GM12878 (cell line): ENCODE measurements around the gene MRGPRF. TPM values are rescaled to one million over a fixed set of nuclear protein-coding genes. Genes with fewer than 3 reads are reported as not detected.

Source experiments
- ATAC-seq: fragments of 200-7000 bp; cut with Tn5 transposase; 3 replicates; pipeline ENCODE4 v1.9.1; 2020; ENCODE audit warnings: mild to moderate bottlenecking, moderate library complexity
- BruUV-seq: library from RNA; stranded (reverse); fragments of 400-500 nt; replicated peaks from 2 replicates; lab custom pipeline; 2021; lab: Mats Ljungman, UMichigan
- CTCF ChIA-PET: fragments of 300-600 bp; sonication (Branson Sonifier 250); formaldehyde crosslinking; extraction: SDS; loops from one replicate; lab custom pipeline; 2021; ENCODE audit warnings: inconsistent platforms; lab: Yijun Ruan, JAX
- POLR2A ChIA-PET: fragments of 350-600 bp; formaldehyde crosslinking; extraction: SDS; loops from one replicate; lab custom pipeline; 2021; ENCODE audit warnings: inconsistent platforms; lab: Charles Lee
- RAD21 ChIA-PET: fragments of 300-600 bp; sonication (Branson Sonifier 250); formaldehyde crosslinking; loops from one replicate; lab custom pipeline; 2023; ENCODE audit warnings: antibody characterized with exemption; ENCODE audit not compliant: unreplicated experiment; lab: Charles Lee
- SMC1A ChIA-PET: fragments of 300-600 bp; sonication (Branson Sonifier 250); formaldehyde crosslinking; loops from one replicate; lab custom pipeline; 2023; ENCODE audit not compliant: unreplicated experiment, uncharacterized antibody; lab: Charles Lee
- DNase-seq: peaks from one replicate; pipeline ENCODE4 v3.0.0-alpha.2; 2011; ENCODE audit warnings: low read depth, low spot score
- FAIRE-seq: peaks from 3 replicates; lab custom pipeline; 2011; peaks lifted over from hg19 to GRCh38; lab: Jason Lieb, UNC
- H2AFZ ChIP-seq: 2 replicates; pipeline ENCODE4 v1.6.0; 2011; ENCODE audit warnings: low read depth, low read length, control low read depth; ENCODE audit not compliant: control insufficient read depth
- H3K27ac ChIP-seq: 2 replicates; pipeline ENCODE4 v1.5.1; 2011; ENCODE audit warnings: control low read depth; ENCODE audit not compliant: control insufficient read depth, insufficient read depth
- H3K27me3 ChIP-seq, 2 experiments: replicated peaks in 1 of 2; 2 replicates each; pipeline versions ENCODE4 v1.6.0 to v1.6.1; 2011; ENCODE audit warnings: low read length in 1 of 2; ENCODE audit not compliant: control insufficient read depth in 2 of 2, insufficient read depth in 2 of 2
- H3K36me3 ChIP-seq, 2 experiments: 2 replicates each; pipeline ENCODE4 v1.5.1; 2011; ENCODE audit warnings: low read length in 1 of 2; ENCODE audit not compliant: control insufficient read depth in 2 of 2, insufficient read depth in 2 of 2
- H3K4me1 ChIP-seq: 2 replicates; pipeline ENCODE4 v1.6.1; 2011; ENCODE audit warnings: mild to moderate bottlenecking, low read length, moderate library complexity, mixed read lengths; ENCODE audit not compliant: control insufficient read depth, insufficient read depth
- H3K4me2 ChIP-seq: 2 replicates; pipeline ENCODE4 v1.6.0; 2011; ENCODE audit warnings: control low read depth; ENCODE audit not compliant: control insufficient read depth, insufficient read depth
- H3K4me3 ChIP-seq: fragments of 200-600 bp; sonication (generic); 2 replicates; pipeline ENCODE4 v1.5.1; 2016
- H3K79me2 ChIP-seq: 2 replicates; pipeline ENCODE4 v1.6.0; 2011; ENCODE audit warnings: low read length; ENCODE audit not compliant: control insufficient read depth, insufficient read depth
- H3K9ac ChIP-seq: 2 replicates; pipeline ENCODE4 v1.8.0; 2011; ENCODE audit warnings: low read length, control low read depth, mixed read lengths; ENCODE audit not compliant: control insufficient read depth, insufficient read depth
- H3K9me3 ChIP-seq: replicated peaks from 3 replicates; pipeline ENCODE4 v1.5.1; 2011; ENCODE audit warnings: mild to moderate bottlenecking, low read length; ENCODE audit not compliant: control insufficient read depth, insufficient read depth
- H4K20me1 ChIP-seq: 2 replicates; pipeline ENCODE4 v1.6.0; 2011; ENCODE audit not compliant: control insufficient read depth, insufficient read depth
- EZH2 ChIP-seq: IDR thresholded peaks from 2 replicates; pipeline ENCODE4 v1.6.1; 2012; ENCODE audit warnings: low read depth, mild to moderate bottlenecking, control low read depth, inconsistent platforms, low read length, borderline replicate concordance; ENCODE audit not compliant: control insufficient read depth
- MEF2B ChIP-seq: fragments of 450-650 bp; IDR thresholded peaks from 2 replicates; pipeline ENCODE4 v1.6.1; 2018; ENCODE audit warnings: mild to moderate bottlenecking, moderate library complexity; ENCODE audit not compliant: partially characterized antibody, poor library complexity, severe bottlenecking
- POLR2AphosphoS2 ChIP-seq: IDR thresholded peaks from 2 replicates; pipeline ENCODE4 v1.6.1; 2011; ENCODE audit warnings: low read depth, mild to moderate bottlenecking, low read length, improper control_type of control experiment, moderate library complexity
- RAD21 ChIP-seq: IDR thresholded peaks from 2 replicates; pipeline ENCODE4 v1.6.1; 2011; ENCODE audit warnings: mild to moderate bottlenecking, low read depth, low read length, moderate library complexity; ENCODE audit not compliant: insufficient read depth
- YBX1 ChIP-seq: fragments of 450-650 bp; IDR thresholded peaks from 2 replicates; pipeline ENCODE4 v1.6.1; 2016; ENCODE audit warnings: antibody characterized with exemption
- WGBS: methylation state at CpG from one replicate; pipeline ENCODE4 v1.1.6; 2016; ENCODE audit warnings: low lambda C conversion rate; ENCODE audit not compliant: insufficient replicate concordance, insufficient coverage; ENCODE audit errors: missing lambda C conversion rate; 5-methylcytosine and 5-hydroxymethylcytosine counted together
- in situ Hi-C: fragments of 300-500 bp; cut with MboI; formaldehyde crosslinking; loops from 9 replicates; pipeline ENCODE4 v1.14.3; 2018; ENCODE audit warnings: mixed read lengths
- intact Hi-C: fragments of 100-400 bp; cut with micrococcal nuclease; formaldehyde crosslinking; loops from one replicate; pipeline ENCODE4 v1.14.2; 2022; ENCODE audit not compliant: unreplicated experiment
- polyA plus RNA-seq, 11 experiments: library from polyadenylated mRNA; depleted of rRNA in 4 of 11; unstranded in 6 of 11; stranded (reverse) in 5 of 11; fragments of >200 nt; fragmentation: Nextera tagmentation in 4 of 11; fragmentation: Illumina TruSeq in 1 of 11; extraction: Ambion mirVana in 4 of 11; extraction: Trizol in 1 of 11; gene quantifications; 1 replicate in 1 of 11; 2 replicates in 10 of 11; pipeline versions ENCODE4 v1.2.1 to v1.2.3, GENCODE V29; 2011 to 2016; ENCODE audit warnings: inconsistent platforms in 2 of 11, missing spikeins in 2 of 11, low read depth in 1 of 11
- total RNA-seq, 4 experiments: library from RNA; depleted of rRNA in 3 of 4; stranded (reverse); fragments of >200 nt in 3 of 4; fragmentation: Illumina TruSeq in 1 of 4; extraction: Trizol in 1 of 4; gene quantifications; 2 replicates each; pipeline versions ENCODE4 v1.2.1 to v1.2.3, GENCODE V29; 2013 to 2021
- TF ChIP-seq, protein P1 (sequence below): IDR thresholded peaks from 2 replicates; pipeline ENCODE4 v1.6.1; 2012; ENCODE audit warnings: mild to moderate bottlenecking, low read depth, low read length
- TF ChIP-seq, protein P2 (sequence below): IDR thresholded peaks from 2 replicates; pipeline ENCODE4 v1.6.1; 2012; ENCODE audit warnings: improper control_type of control experiment, low read depth, low read length; ENCODE audit not compliant: insufficient replicate concordance
- TF ChIP-seq, protein P3 (sequence below): fragments of 450-650 bp; IDR thresholded peaks from 2 replicates; pipeline ENCODE4 v1.6.1; 2017; ENCODE audit warnings: mild to moderate bottlenecking

The MRGPRF gene
- total and polyA plus RNA-seq, 10 of the 15 experiments (the other 5 are each of a cell fraction or from before 2014, with no cell fraction given), result not detected

DNA sequence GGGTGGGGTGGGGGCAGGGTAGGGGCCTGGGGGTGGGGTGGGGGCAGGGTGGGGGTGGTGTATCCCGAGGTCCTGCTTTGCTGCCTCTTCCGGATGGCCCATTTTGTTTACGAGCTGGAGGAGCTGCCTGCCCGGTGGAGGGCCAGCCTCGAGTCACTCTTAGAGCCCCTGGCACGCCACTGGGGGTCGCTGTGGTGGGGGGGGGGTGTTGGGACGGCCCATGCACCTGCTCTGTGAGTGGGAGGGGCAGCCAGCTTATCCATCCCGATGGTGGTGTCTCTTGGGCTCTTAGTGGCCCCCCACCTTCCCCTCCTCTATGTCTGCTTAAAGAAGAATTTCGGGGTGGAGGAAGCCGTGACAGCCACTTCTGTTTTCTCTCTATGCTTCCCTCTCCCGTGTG, 56.9 kb downstream of the MRGPRF start:
- no peaks in the 10 kb centered on the region for H3K36me3 ChIP-seq
- ChIA-PET POLR2A (interaction anchor here (0.6 kb wide), 1 partner anchor 10 kb away, joined by 4 read pairs; no protein-coding TSS in a partner anchor), CTCF (interaction anchor here (0.7 kb wide), 1 partner anchor 133 kb away, joined by 3 read pairs; no protein-coding TSS in a partner anchor), RAD21 (no interaction called here), SMC1A (no interaction called here)
- no peaks in the 10 kb centered on the region for H3K79me2 ChIP-seq
- no peaks in the 10 kb centered on the region for H4K20me1 ChIP-seq
- no peak overlapping the region for H3K27ac ChIP-seq
- no peak for FAIRE-seq
- H3K27me3 ChIP-seq, result no peaks in the 10 kb centered on the region
- in situ Hi-C loops (no loop called here), intact Hi-C loops (no loop called here)
- H3K9ac ChIP-seq, result no peak overlapping the region
- 8% methylated on average over 8 of the region's 12 CpGs for WGBS
- no peaks in the 10 kb centered on the region for H3K9me3 ChIP-seq
- no peak overlapping the region for H2AFZ ChIP-seq
- peak; percentile 70 for ATAC-seq
- no peak for DNase-seq
- BruUV-seq, result no TSS peak
- H3K4me2 ChIP-seq, result no peak overlapping the region
- no peaks in the 10 kb centered on the region for H3K4me1 ChIP-seq
- H3K4me3 ChIP-seq, result no peak overlapping the region
- TF ChIP-seq EZH2, result no peak
- TF ChIP-seq RAD21, result peak; percentile 17; the same call in 1 of the 2 replicates
- TF ChIP-seq, protein P1, sequence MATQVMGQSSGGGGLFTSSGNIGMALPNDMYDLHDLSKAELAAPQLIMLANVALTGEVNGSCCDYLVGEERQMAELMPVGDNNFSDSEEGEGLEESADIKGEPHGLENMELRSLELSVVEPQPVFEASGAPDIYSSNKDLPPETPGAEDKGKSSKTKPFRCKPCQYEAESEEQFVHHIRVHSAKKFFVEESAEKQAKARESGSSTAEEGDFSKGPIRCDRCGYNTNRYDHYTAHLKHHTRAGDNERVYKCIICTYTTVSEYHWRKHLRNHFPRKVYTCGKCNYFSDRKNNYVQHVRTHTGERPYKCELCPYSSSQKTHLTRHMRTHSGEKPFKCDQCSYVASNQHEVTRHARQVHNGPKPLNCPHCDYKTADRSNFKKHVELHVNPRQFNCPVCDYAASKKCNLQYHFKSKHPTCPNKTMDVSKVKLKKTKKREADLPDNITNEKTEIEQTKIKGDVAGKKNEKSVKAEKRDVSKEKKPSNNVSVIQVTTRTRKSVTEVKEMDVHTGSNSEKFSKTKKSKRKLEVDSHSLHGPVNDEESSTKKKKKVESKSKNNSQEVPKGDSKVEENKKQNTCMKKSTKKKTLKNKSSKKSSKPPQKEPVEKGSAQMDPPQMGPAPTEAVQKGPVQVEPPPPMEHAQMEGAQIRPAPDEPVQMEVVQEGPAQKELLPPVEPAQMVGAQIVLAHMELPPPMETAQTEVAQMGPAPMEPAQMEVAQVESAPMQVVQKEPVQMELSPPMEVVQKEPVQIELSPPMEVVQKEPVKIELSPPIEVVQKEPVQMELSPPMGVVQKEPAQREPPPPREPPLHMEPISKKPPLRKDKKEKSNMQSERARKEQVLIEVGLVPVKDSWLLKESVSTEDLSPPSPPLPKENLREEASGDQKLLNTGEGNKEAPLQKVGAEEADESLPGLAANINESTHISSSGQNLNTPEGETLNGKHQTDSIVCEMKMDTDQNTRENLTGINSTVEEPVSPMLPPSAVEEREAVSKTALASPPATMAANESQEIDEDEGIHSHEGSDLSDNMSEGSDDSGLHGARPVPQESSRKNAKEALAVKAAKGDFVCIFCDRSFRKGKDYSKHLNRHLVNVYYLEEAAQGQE, result no peak
- TF ChIP-seq YBX1, result no peak
- TF ChIP-seq MEF2B, result no peak
- no peak for TF ChIP-seq POLR2AphosphoS2
- TF ChIP-seq, protein P2, sequence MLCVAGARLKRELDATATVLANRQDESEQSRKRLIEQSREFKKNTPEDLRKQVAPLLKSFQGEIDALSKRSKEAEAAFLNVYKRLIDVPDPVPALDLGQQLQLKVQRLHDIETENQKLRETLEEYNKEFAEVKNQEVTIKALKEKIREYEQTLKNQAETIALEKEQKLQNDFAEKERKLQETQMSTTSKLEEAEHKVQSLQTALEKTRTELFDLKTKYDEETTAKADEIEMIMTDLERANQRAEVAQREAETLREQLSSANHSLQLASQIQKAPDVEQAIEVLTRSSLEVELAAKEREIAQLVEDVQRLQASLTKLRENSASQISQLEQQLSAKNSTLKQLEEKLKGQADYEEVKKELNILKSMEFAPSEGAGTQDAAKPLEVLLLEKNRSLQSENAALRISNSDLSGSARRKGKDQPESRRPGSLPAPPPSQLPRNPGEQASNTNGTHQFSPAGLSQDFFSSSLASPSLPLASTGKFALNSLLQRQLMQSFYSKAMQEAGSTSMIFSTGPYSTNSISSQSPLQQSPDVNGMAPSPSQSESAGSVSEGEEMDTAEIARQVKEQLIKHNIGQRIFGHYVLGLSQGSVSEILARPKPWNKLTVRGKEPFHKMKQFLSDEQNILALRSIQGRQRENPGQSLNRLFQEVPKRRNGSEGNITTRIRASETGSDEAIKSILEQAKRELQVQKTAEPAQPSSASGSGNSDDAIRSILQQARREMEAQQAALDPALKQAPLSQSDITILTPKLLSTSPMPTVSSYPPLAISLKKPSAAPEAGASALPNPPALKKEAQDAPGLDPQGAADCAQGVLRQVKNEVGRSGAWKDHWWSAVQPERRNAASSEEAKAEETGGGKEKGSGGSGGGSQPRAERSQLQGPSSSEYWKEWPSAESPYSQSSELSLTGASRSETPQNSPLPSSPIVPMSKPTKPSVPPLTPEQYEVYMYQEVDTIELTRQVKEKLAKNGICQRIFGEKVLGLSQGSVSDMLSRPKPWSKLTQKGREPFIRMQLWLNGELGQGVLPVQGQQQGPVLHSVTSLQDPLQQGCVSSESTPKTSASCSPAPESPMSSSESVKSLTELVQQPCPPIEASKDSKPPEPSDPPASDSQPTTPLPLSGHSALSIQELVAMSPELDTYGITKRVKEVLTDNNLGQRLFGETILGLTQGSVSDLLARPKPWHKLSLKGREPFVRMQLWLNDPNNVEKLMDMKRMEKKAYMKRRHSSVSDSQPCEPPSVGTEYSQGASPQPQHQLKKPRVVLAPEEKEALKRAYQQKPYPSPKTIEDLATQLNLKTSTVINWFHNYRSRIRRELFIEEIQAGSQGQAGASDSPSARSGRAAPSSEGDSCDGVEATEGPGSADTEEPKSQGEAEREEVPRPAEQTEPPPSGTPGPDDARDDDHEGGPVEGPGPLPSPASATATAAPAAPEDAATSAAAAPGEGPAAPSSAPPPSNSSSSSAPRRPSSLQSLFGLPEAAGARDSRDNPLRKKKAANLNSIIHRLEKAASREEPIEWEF, result no peak
- TF ChIP-seq, protein P3, sequence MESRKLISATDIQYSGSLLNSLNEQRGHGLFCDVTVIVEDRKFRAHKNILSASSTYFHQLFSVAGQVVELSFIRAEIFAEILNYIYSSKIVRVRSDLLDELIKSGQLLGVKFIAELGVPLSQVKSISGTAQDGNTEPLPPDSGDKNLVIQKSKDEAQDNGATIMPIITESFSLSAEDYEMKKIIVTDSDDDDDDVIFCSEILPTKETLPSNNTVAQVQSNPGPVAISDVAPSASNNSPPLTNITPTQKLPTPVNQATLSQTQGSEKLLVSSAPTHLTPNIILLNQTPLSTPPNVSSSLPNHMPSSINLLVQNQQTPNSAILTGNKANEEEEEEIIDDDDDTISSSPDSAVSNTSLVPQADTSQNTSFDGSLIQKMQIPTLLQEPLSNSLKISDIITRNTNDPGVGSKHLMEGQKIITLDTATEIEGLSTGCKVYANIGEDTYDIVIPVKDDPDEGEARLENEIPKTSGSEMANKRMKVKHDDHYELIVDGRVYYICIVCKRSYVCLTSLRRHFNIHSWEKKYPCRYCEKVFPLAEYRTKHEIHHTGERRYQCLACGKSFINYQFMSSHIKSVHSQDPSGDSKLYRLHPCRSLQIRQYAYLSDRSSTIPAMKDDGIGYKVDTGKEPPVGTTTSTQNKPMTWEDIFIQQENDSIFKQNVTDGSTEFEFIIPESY, result no peak
